GM18951 (cell line): ENCODE measurements around the gene CDH15.
A peak's percentile ranks its signal among the peaks of the same experiment; 100 is the strongest.
"Not testable (repeated sequence)": the region's sequence is repeated elsewhere in the genome, so short reads cannot be mapped to it uniquely, and the experiment has no call there.

Experiments used
- POLR2A ChIP-seq: IDR thresholded peaks from 4 replicates; pipeline ENCODE4 v1.6.1; 2011; ENCODE audit warnings: mild to moderate bottlenecking; ENCODE audit not compliant: insufficient read length, insufficient read depth; ENCODE audit errors: extremely low read depth
- in situ Hi-C: fragments of 300-500 bp; cut with MboI; formaldehyde crosslinking; loops from one replicate; pipeline ENCODE4 v1.12.0; 2022; ENCODE audit warnings: low sequenced_read_pairs, mixed read lengths, inconsistent platforms; ENCODE audit not compliant: unreplicated experiment

CDH15 gene

GRCh38 chr16:89221604-89222003 lies 50.1 kb downstream of the CDH15 start:
- in situ Hi-C loops = loop anchor here (25.0 kb wide), 1 partner anchor 409 kb away; the partner anchor contains the start of genes APRT and CDT1
- no peak for TF ChIP-seq POLR2A

- no peak for TF ChIP-seq POLR2A
- in situ Hi-C loops = loop anchor here (25.0 kb wide), 1 partner anchor 411 kb away; the partner anchor contains the start of genes APRT and CDT1
Observed at GRCh38 chr16:89222931-89223330, 51.4 kb downstream of the CDH15 start.

- in situ Hi-C loops = loop anchor here (25.0 kb wide), 1 partner anchor 412 kb away; the partner anchor contains the start of genes APRT and CDT1
- TF ChIP-seq POLR2A = no peak
Observed at GRCh38 chr16:89224665-89225064, 53.1 kb downstream of the CDH15 start.

GRCh38 chr16:89230255-89230654 lies 58.7 kb downstream of the CDH15 start:
- TF ChIP-seq POLR2A = no peak
- in situ Hi-C loops = no loop called here

GRCh38 chr16:89232107-89232506 lies 60.6 kb downstream of the CDH15 start:
- no peak for TF ChIP-seq POLR2A

GRCh38 chr16:89233678-89234490 lies 62.3 kb downstream of the CDH15 start:
- TF ChIP-seq POLR2A = no peak
- in situ Hi-C loops = no loop called here

More at GRCh38 chr16:89232107-89232506, 60.6 kb downstream of the CDH15 start:
- in situ Hi-C loops = no loop called here

GRCh38 chr16:89237733-89238132 lies 66.2 kb downstream of the CDH15 start:
- TF ChIP-seq POLR2A = no peak
- in situ Hi-C loops = no loop called here

- in situ Hi-C loops = no loop called here
- peak; percentile 96 for TF ChIP-seq POLR2A
Observed at GRCh38 chr16:89241187-89242007, 69.8 kb downstream of the CDH15 start.

GRCh38 chr16:89242795-89243200 lies 71.2 kb downstream of the CDH15 start:
- TF ChIP-seq POLR2A = no peak
- in situ Hi-C loops = no loop called here

- no peak for TF ChIP-seq POLR2A
- in situ Hi-C loops = no loop called here
Observed at GRCh38 chr16:89243664-89244063, 72.1 kb downstream of the CDH15 start.

- in situ Hi-C loops = not testable (repeated sequence)
Observed at GRCh38 chr16:89244264-89244663, 72.7 kb downstream of the CDH15 start.

GRCh38 chr16:89244754-89245153 lies 73.2 kb downstream of the CDH15 start:
- no peak for TF ChIP-seq POLR2A
- in situ Hi-C loops = no loop called here
